ENCODE results near the gene C12orf76.

C12orf76 gene

GRCh38 chr12:110035534-110036104 is 12.7 kb downstream of the C12orf76 start:
- DNase-seq (ENCODE audit: low spot score): no peak
- in situ Hi-C loops (cut with MboI; ENCODE audit: low sequenced_read_pairs, unreplicated experiment): no loop called here
- no peak for TF ChIP-seq CTCF (IDR thresholded peaks at IDR 0.05; ENCODE audit: borderline replicate concordance, control extremely low read depth, extremely low read depth, insufficient read depth, missing control alignments)

- in situ Hi-C loops (cut with MboI; ENCODE audit: low sequenced_read_pairs, unreplicated experiment): no loop called here
- TF ChIP-seq CTCF (IDR thresholded peaks at IDR 0.05; ENCODE audit: borderline replicate concordance, control extremely low read depth, extremely low read depth, insufficient read depth, missing control alignments): no peak
- DNase-seq (ENCODE audit: low spot score): no peak
Observed at GRCh38 chr12:110033888-110034287, 14.4 kb downstream of the C12orf76 start.

GRCh38 chr12:110029290-110029815 is 19.0 kb downstream of the C12orf76 start:
- in situ Hi-C loops (cut with MboI; ENCODE audit: low sequenced_read_pairs, unreplicated experiment): no loop called here
- no peak for TF ChIP-seq CTCF (IDR thresholded peaks at IDR 0.05; ENCODE audit: borderline replicate concordance, control extremely low read depth, extremely low read depth, insufficient read depth, missing control alignments)
- no peak for DNase-seq (ENCODE audit: low spot score)

GRCh38 chr12:110028323-110028722 is 20.0 kb downstream of the C12orf76 start:
- in situ Hi-C loops (cut with MboI; ENCODE audit: low sequenced_read_pairs, unreplicated experiment): no loop called here
- DNase-seq (ENCODE audit: low spot score): no peak
- no peak for TF ChIP-seq CTCF (IDR thresholded peaks at IDR 0.05; ENCODE audit: borderline replicate concordance, control extremely low read depth, extremely low read depth, insufficient read depth, missing control alignments)

GRCh38 chr12:110024051-110024450 is 24.3 kb downstream of the C12orf76 start:
- no peak for TF ChIP-seq CTCF (IDR thresholded peaks at IDR 0.05; ENCODE audit: borderline replicate concordance, control extremely low read depth, extremely low read depth, insufficient read depth, missing control alignments)
- in situ Hi-C loops (cut with MboI; ENCODE audit: low sequenced_read_pairs, unreplicated experiment): no loop called here
- no peak for DNase-seq (ENCODE audit: low spot score)

- no peak for TF ChIP-seq CTCF (IDR thresholded peaks at IDR 0.05; ENCODE audit: borderline replicate concordance, control extremely low read depth, extremely low read depth, insufficient read depth, missing control alignments)
- in situ Hi-C loops (cut with MboI; ENCODE audit: low sequenced_read_pairs, unreplicated experiment): no loop called here
- no peak for DNase-seq (ENCODE audit: low spot score)
Observed at GRCh38 chr12:110023059-110023980, 25.0 kb downstream of the C12orf76 start.
